Measurements from ENCODE around the gene NUCB1. TPM values are rescaled to one million over a fixed set of nuclear protein-coding genes. Genes with fewer than 3 reads are reported as not detected.
A peak's percentile ranks its signal among the peaks of the same experiment; 100 is the strongest.

Gene NUCB1
- total RNA-seq, 2 experiments from 2014 or later: 185 to 226 TPM

DNA sequence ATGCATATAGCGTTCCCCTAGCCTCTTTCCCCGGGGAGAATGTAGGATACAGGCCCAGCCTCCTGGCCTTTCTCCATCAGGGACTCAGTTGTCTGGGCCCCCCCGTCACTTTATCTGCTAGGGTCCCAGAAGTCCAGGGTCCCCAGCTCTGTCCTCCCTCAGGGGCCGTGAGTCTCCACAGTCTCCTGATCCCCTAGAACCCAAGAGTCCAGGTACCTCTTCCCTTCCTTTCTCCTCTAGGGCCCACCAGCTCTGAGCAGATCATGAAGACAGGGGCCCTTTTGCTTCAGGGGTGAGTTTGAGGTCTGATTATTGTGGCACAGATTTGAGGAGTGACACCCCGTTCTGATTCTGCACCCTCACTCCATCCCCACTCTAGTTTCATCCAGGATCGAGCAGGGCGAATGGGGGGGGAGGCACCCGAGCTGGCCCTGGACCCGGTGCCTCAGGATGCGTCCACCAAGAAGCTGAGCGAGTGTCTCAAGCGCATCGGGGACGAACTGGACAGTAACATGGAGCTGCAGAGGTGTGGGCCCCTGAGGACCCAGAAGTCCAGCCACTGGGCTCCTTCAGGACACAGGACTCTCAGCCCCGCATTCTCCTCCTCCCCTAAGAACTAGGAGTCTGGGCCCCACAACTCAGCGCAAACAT is 55.3 kb downstream of the NUCB1 start:
- DNase-seq (no peak), ATAC-seq (no peak)
- H3K9me3 Mint-ChIP-seq (ENCODE audit: low read depth): no peaks in the 10 kb centered on the region
- H3K4me1 Mint-ChIP-seq: peaks cover 48% of the 10 kb centered on the region
- H3K36me3 Mint-ChIP-seq: peaks cover 37% of the 10 kb centered on the region
- CTCF ChIA-PET: interaction anchor here (0.6 to 2.3 kb wide), 4 partner anchors 12 to 500 kb away, joined by 3 to 13 read pairs (median 6); partner anchors contain the start of genes GYS1 and RUVBL2
- peak overlapping the region; percentile 80 for H3K4me3 Mint-ChIP-seq
- peak overlapping the region; percentile 84 for H3K27ac Mint-ChIP-seq
- no peaks in the 10 kb centered on the region for H3K27me3 Mint-ChIP-seq

DNA sequence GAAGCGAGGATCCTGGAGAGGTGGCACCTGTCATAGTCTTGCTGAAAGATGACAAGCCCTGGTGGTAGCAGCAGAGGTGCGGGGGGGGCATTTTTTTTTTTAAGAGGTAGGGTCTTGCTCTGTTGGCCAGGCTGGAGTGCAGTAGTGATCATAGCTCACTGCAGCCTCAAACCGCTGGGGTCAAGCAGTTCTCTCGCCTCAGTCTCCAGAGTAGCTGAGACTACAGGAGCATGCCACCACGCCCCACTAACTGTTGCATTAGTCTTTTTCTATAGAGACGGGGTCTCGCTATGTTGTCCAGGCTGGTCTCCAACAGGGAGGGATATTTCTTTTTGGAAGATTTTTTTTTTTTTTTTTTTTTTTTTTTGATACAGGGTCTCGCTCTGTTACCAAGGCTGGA is 57.9 kb downstream of the NUCB1 start:
- peaks cover 69% of the 10 kb centered on the region for H3K4me1 Mint-ChIP-seq
- DNase-seq (no peak), ATAC-seq (no peak)
- H3K27ac Mint-ChIP-seq: no peak overlapping the region
- CTCF ChIA-PET: interaction anchor here (1.2 to 1.4 kb wide), 2 partner anchors 12 to 170 kb away, joined by 3 read pairs; no protein-coding TSS in a partner anchor
- H3K36me3 Mint-ChIP-seq: peaks cover 45% of the 10 kb centered on the region
- no peaks in the 10 kb centered on the region for H3K9me3 Mint-ChIP-seq (ENCODE audit: low read depth)
- H3K4me3 Mint-ChIP-seq: no peak overlapping the region
- no peaks in the 10 kb centered on the region for H3K27me3 Mint-ChIP-seq

DNA sequence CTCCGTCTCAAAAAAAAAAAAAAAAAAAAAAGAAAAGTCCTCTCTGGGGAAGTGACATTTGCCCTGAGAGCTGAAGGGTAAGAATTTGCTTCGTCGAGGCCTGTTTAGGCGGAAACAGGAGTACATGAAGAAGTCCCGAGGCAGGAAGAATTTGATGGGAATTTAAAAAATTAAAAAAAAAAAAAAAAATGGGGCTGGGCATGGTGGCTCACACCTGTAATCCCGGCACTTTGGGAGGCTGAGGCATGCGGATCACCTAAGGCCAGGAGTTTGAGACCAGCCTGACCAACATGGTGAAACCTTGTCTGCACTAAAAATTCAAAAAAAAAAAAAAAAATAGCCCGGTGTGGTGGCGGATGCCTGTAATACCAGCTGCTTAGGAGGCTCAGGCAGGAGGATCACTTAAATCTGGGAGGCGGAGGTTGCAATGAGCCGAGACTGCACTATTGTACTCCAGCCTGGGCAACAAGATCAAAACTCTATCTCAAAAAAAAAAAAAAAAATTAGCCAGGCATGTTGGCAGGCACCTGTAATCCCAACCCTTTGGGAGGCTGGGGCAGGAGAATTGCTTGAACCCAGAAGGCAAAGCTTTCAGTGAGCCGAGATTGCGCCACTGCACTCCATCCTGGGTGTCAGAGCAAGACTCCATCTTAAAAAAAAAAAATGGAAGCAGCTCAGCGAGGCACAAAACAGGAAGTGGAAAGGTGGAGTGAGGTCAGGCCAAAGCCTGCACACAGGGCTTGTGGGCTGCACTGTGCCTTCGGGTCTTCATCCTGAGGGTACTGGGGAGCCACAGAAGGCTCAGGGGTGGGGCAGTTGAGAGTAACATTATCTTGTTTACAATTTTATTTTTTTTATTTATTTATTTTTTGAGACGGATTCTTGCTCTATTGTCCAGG is 59.5 kb downstream of the NUCB1 start:
- peak overlapping the region; percentile 69 for H3K27ac Mint-ChIP-seq
- H3K4me3 Mint-ChIP-seq: no peak overlapping the region
- CTCF ChIA-PET: interaction anchor here (1.2 to 1.7 kb wide), 4 partner anchors 11 to 117 kb away, joined by 3 to 7 read pairs (median 4); partner anchors contain the start of genes GYS1 and RUVBL2
- peaks cover 77% of the 10 kb centered on the region for H3K4me1 Mint-ChIP-seq
- H3K36me3 Mint-ChIP-seq: peaks cover 43% of the 10 kb centered on the region
- H3K9me3 Mint-ChIP-seq (ENCODE audit: low read depth): no peaks in the 10 kb centered on the region
- peak; percentile 73 for DNase-seq
- H3K27me3 Mint-ChIP-seq: no peaks in the 10 kb centered on the region
- no peak for ATAC-seq

DNA sequence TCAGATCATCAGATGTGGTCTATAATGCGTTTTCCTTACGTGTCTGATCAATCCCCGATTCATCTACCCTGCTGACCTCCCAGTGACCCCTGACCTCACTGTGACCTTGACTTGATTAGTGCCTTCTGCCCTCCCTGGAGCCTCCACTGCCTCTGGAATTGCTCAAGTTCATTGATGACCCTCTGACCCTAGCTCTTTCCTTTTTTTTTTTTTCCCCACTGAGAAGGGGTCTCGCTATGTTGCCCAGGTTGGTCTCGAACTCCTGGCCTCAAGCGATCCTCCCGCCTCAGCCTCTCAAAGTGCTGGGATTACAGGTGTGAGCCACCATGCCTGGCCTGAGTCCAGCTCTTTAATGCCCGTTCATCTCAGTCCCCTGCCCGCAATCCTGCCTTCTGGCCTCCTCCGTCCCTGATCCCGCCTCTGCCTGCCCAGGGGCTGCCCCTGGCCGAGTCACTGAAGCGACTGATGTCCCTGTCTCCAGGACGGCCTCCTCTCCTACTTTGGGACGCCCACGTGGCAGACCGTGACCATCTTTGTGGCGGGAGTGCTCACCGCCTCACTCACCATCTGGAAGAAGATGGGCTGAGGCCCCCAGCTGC is 61.0 kb downstream of the NUCB1 start:
- Mint-ChIP-seq H3K4me3 (no peak overlapping the region), H3K36me3 (peaks cover 39% of the 10 kb centered on the region), H3K27ac (peak overlapping the region; percentile 79), H3K9me3 (ENCODE audit: low read depth) (no peaks in the 10 kb centered on the region), H3K27me3 (no peaks in the 10 kb centered on the region), H3K4me1 (peaks cover 76% of the 10 kb centered on the region)
- CTCF ChIA-PET: interaction anchor here (1.3 to 1.7 kb wide), 3 partner anchors 32 to 166 kb away, joined by 4 to 5 read pairs (median 5); partner anchors contain the start of genes GYS1 and RUVBL2
- ATAC-seq (no peak), DNase-seq (peak; percentile 50)

DNA sequence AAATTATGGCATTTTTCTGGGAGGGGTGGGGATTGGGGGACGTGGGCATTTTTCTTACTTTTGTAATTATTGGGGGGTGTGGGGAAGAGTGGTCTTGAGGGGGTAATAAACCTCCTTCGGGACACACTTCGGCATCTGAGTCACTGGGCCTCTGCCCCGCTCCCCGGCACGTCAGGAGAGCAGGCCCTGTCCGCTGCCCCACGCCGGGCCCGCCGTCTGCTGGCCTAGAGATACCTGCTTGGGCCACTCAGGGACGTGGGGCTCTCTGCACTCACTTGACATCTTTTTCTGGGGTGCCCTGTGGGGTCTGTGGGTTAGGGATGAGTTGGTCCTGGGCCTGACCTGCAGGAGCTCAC is 61.5 kb downstream of the NUCB1 start:
- ATAC-seq (no peak), DNase-seq (no peak)
- peak overlapping the region; percentile 99 for H3K4me3 Mint-ChIP-seq
- H3K4me1 Mint-ChIP-seq: peaks cover 78% of the 10 kb centered on the region
- H3K27me3 Mint-ChIP-seq: no peaks in the 10 kb centered on the region
- H3K9me3 Mint-ChIP-seq (ENCODE audit: low read depth): no peaks in the 10 kb centered on the region
- peaks cover 41% of the 10 kb centered on the region for H3K36me3 Mint-ChIP-seq
- CTCF ChIA-PET: interaction anchor here (1.2 to 1.5 kb wide), 3 partner anchors 9 to 166 kb away, joined by 5 to 11 read pairs (median 5); partner anchors contain the start of genes GYS1 and RUVBL2
- H3K27ac Mint-ChIP-seq: peak overlapping the region; percentile 97

DNA sequence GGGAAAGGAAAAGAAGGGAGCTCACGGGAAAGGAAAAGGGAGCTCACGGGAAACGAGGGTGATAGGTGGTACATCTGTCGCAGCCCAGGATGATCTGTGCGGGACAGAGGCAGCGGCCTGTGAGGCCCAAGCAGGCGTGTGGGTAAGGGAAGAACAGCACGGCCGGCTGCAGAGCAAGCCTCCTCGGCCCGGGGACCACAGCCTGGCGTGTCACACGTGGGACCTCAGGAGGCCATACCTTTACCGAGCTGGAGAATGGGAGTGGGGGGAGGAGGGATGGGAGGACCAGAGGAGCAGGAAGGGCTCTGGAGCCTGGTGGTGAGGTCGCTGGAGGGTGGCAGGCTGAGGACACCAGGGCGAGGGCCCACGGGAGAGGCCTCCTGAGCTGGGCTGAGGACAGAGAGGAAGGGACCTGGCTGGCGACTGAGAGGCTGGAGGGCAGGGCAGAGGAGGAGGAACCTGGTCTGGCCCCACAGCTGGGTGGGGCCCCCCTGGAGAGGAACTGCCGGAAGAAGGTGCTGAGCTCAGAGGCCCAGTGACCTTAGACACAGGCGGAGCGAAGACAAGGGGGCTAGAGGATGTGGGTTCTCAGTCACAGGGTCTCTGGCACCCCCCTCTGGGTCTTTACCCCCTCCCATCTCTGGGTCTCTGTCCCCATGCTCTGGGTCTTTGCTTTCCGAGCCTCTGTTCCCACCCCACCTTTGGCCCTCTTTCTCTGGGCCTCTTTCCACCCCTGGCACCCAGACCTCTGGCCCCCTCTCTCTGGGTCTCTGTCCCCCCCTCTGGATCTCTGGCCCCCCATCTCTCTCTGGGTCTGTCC is 62.1 kb downstream of the NUCB1 start:
- H3K4me3 Mint-ChIP-seq: peak overlapping the region; percentile 99
- H3K9me3 Mint-ChIP-seq (ENCODE audit: low read depth): no peaks in the 10 kb centered on the region
- H3K36me3 Mint-ChIP-seq: peaks cover 42% of the 10 kb centered on the region
- ATAC-seq (peak; percentile 35), DNase-seq (peak; percentile 85)
- no peaks in the 10 kb centered on the region for H3K27me3 Mint-ChIP-seq
- H3K4me1 Mint-ChIP-seq: peaks cover 78% of the 10 kb centered on the region
- CTCF ChIA-PET: interaction anchor here (1.0 to 1.5 kb wide), 4 partner anchors 8 to 167 kb away, joined by 3 to 11 read pairs (median 5); partner anchors contain the start of genes GYS1 and RUVBL2
- peak overlapping the region; percentile 97 for H3K27ac Mint-ChIP-seq

DNA sequence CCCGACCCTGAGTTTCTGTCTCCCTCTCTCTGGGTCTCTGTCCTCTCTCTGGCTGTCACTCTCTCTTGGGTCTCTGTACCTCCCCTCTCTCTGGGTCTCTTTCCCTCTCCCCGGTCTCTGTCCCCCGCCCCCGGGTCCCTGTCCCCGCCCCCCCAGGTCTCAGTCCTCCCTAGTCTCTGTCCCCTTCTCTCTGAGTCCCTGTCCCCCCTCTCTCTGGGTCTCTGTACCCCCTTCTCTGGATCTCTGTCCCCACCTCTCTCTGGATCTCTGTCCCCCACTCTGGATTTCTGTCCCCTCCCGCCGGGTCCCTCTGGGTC is 62.7 kb downstream of the NUCB1 start:
- no peaks in the 10 kb centered on the region for H3K27me3 Mint-ChIP-seq
- H3K4me1 Mint-ChIP-seq: peaks cover 76% of the 10 kb centered on the region
- ATAC-seq (no peak), DNase-seq (no peak)
- peaks cover 39% of the 10 kb centered on the region for H3K36me3 Mint-ChIP-seq
- no peaks in the 10 kb centered on the region for H3K9me3 Mint-ChIP-seq (ENCODE audit: low read depth)
- H3K4me3 Mint-ChIP-seq: peak overlapping the region; percentile 99
- CTCF ChIA-PET: interaction anchor here (1.0 to 1.5 kb wide), 4 partner anchors 8 to 168 kb away, joined by 3 to 11 read pairs (median 5); partner anchors contain the start of genes GYS1 and RUVBL2
- H3K27ac Mint-ChIP-seq: peak overlapping the region; percentile 97

DNA sequence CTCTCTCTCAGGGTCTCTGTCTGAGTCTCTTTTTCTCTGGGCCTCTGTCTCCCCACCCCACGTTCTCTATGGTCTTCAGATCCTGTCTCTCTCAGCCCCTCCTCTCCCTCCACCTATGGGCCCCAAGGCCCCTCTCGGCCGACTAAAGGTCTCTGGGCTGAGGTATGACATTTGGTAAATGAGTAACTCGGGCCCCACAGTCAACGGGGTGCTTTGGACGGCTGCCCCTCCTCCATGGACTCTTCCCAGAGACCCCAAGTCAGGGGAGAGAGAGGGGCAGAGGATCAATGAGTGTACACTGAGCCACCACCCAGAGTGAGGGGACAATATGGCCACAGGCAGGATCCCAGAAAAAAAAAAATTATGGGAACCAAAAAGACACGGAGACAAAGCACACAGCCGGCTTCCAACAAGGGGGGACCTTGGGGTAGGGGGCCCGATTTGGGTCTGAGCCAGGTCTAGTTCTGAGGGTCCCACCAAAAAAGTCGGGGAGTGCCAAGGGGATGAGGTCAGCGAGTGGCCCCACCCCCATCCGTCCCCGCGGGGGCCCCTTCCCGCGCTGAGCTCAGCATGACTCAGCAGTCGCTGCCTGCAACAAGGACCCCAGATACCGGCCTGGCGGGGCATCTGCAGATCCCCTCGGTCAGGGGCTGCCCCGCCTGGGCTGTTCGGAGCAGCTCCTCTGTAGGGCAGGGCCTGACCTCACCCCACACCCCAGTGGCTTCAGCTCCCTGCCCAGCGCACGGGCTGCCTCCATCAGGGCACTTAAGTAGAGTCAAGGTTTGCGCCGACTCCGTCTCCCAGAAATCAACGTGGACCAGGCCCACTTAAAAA is 63.5 kb downstream of the NUCB1 start:
- CTCF ChIA-PET: interaction anchor here (0.6 to 1.5 kb wide), 5 partner anchors 30 to 120 kb away, joined by 3 to 5 read pairs (median 4); partner anchors contain the start of genes GYS1, NUCB1 and RUVBL2
- ATAC-seq (peak; percentile 25), DNase-seq (peak; percentile 90)
- H3K27me3 Mint-ChIP-seq: no peaks in the 10 kb centered on the region
- H3K36me3 Mint-ChIP-seq: peaks cover 37% of the 10 kb centered on the region
- no peaks in the 10 kb centered on the region for H3K9me3 Mint-ChIP-seq (ENCODE audit: low read depth)
- H3K27ac Mint-ChIP-seq: peak overlapping the region; percentile 97
- peaks cover 73% of the 10 kb centered on the region for H3K4me1 Mint-ChIP-seq
- peak overlapping the region; percentile 99 for H3K4me3 Mint-ChIP-seq

DNA sequence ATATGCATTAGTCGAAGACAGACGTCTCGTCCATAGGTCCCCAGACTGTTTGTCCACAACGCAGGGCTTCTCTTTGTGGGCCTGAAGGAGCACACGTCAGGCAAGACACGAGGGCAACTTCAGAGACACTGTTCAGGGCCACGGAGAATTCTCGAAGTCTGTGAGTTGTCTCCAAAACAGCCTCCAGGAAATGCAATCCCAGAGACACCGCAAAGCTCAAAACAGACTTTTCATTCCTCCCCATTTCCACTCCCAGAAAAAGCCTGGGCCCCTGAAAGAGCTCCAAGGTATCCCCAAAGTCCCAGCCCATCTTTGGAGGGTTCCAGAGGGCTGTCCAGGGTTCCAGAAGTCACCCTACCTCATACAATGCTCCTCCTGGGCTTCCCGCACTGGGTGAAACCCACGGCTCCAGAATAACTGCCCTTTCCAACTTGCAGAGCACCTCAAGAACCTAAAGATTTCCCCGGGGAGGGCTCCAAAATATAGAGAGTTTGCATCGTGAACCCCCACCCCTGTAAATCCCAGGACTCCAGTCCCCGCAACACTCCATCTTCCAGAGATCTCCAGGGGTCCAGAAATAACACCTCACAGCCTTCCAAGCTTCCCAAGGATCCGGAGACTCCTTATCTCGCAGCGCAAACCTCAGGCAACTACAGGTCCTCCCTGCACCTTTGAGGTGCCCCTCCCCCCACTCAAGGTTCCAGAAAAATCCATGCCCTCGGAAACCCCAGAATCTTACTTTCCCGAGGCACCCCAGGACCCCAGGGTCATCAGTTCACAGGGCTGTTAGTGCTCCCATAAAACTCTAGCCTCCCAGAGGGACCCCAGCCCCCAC is 64.3 kb downstream of the NUCB1 start:
- Mint-ChIP-seq H3K9me3 (ENCODE audit: low read depth) (no peaks in the 10 kb centered on the region), H3K4me3 (peak overlapping the region; percentile 99), H3K4me1 (peaks cover 67% of the 10 kb centered on the region), H3K27me3 (no peaks in the 10 kb centered on the region), H3K27ac (peak overlapping the region; percentile 97), H3K36me3 (peaks cover 37% of the 10 kb centered on the region)
- ATAC-seq: no peak
- CTCF ChIA-PET: interaction anchor here (1.0 to 1.5 kb wide), 4 partner anchors 29 to 121 kb away, joined by 3 to 5 read pairs (median 4); partner anchors contain the start of genes GYS1, NUCB1 and RUVBL2
- DNase-seq: peak; percentile 47

DNA sequence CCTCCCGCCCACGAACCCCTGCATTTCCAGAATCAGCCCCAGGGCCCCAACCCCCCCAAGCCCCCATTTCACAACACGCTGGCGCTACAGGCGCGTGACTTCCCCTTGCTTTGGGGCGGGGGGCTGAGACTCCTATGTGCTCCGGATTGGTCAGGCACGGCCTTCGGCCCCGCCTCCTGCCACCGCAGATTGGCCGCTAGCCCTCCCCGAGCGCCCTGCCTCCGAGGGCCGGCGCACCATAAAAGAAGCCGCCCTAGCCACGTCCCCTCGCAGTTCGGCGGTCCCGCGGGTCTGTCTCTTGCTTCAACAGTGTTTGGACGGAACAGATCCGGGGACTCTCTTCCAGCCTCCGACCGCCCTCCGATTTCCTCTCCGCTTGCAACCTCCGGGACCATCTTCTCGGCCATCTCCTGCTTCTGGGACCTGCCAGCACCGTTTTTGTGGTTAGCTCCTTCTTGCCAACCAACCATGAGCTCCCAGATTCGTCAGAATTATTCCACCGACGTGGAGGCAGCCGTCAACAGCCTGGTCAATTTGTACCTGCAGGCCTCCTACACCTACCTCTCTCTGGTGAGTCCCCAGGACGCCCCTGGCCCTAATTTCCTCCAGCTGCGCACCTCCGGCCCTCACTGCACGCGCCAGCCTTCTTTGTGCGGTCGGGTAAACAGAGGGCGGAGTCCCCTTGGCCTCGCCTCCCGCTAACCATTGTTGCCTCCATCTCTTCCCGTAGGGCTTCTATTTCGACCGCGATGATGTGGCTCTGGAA is 65.1 kb downstream of the NUCB1 start, which contains the start of gene FTL:
FTL (plus strand) TSS at position 270 of the 766 bp plus-strand sequence; CDS start at position 469, 199 bp downstream.
- ATAC-seq (peak; percentile 70), DNase-seq (peak; percentile 96)
- H3K36me3 Mint-ChIP-seq: peaks cover 41% of the 10 kb centered on the region
- CTCF ChIA-PET: interaction anchor here (1.2 to 3.6 kb wide), 4 partner anchors 18 to 122 kb away, joined by 3 to 20 read pairs (median 12); partner anchors contain the start of genes GYS1 and RUVBL2
- H3K27me3 Mint-ChIP-seq: no peaks in the 10 kb centered on the region
- peak within 1 kb of the TSS; percentile 99 for H3K4me3 Mint-ChIP-seq
- H3K9me3 Mint-ChIP-seq (ENCODE audit: low read depth): no peaks in the 10 kb centered on the region
- H3K27ac Mint-ChIP-seq: peak within 1 kb of the TSS; percentile 97
- H3K4me1 Mint-ChIP-seq: peaks cover 67% of the 10 kb centered on the region

All from activated CD8-positive, alpha-beta memory T cell treated with anti-CD3 and anti-CD28 coated beads, Interleukin-2, amount 10 ng/mL, durations not matched to agents 7 days and 5 days (primary cell).